Activated CD8-positive, alpha-beta memory T cell treated with anti-CD3 and anti-CD28 coated beads, Interleukin-2, amount 50 U/mL, for 1 hour (primary cell): Measurements from ENCODE around the gene AP5Z1.
"Not testable (repeated sequence)": the region's sequence is repeated elsewhere in the genome, so short reads cannot be mapped to it uniquely, and the experiment has no call there.

Experiments used
- DNase-seq: peaks from one replicate; pipeline ENCODE4 v3.0.0-alpha.2; 2020; ENCODE audit errors: extremely low read depth

The AP5Z1 gene

GRCh38 chr7:4802577-4802976 lies 27.2 kb downstream of the AP5Z1 start:
- not testable (repeated sequence) for DNase-seq

- DNase-seq: no peak
Measured at GRCh38 chr7:4803397-4804241, 28.2 kb downstream of the AP5Z1 start.

- DNase-seq: no peak
Measured at GRCh38 chr7:4805110-4805983, 29.9 kb downstream of the AP5Z1 start.

- DNase-seq: no peak
Measured at GRCh38 chr7:4805984-4806300, 30.5 kb downstream of the AP5Z1 start.

GRCh38 chr7:4806983-4807597 lies 31.7 kb downstream of the AP5Z1 start:
- no peak for DNase-seq

- no peak for DNase-seq
Measured at GRCh38 chr7:4807598-4808016, 32.2 kb downstream of the AP5Z1 start.

- DNase-seq: no peak
Measured at GRCh38 chr7:4808026-4808425, 32.6 kb downstream of the AP5Z1 start.

- no peak for DNase-seq
Measured at GRCh38 chr7:4808565-4808964, 33.1 kb downstream of the AP5Z1 start.

- no peak for DNase-seq
Measured at GRCh38 chr7:4809091-4809591, 33.7 kb downstream of the AP5Z1 start.

- no peak for DNase-seq
Measured at GRCh38 chr7:4809666-4810065, 34.2 kb downstream of the AP5Z1 start.

GRCh38 chr7:4814433-4814832 lies 39.0 kb downstream of the AP5Z1 start:
- DNase-seq: no peak

- no peak for DNase-seq
Measured at GRCh38 chr7:4815121-4815520, 39.7 kb downstream of the AP5Z1 start.

GRCh38 chr7:4815609-4816418 lies 40.4 kb downstream of the AP5Z1 start:
- DNase-seq: no peak

- no peak for DNase-seq
Measured at GRCh38 chr7:4816419-4817080, 41.1 kb downstream of the AP5Z1 start.

- DNase-seq: no peak
Measured at GRCh38 chr7:4817178-4817901, 41.9 kb downstream of the AP5Z1 start.

- DNase-seq: no peak
Measured at GRCh38 chr7:4818000-4818794, 42.8 kb downstream of the AP5Z1 start.

GRCh38 chr7:4819560-4820404 lies 44.4 kb downstream of the AP5Z1 start:
- no peak for DNase-seq

- DNase-seq: no peak
Measured at GRCh38 chr7:4820405-4820966, 45.1 kb downstream of the AP5Z1 start.
